HG02840 (cell line): Measurements from ENCODE around the gene SEC14L3.

ENCODE experiments used
- ATAC-seq: cut with Tn5 transposase; IDR thresholded peaks from one replicate; pipeline ENCODE4 v1.9.1; 2021; ENCODE audit warnings: mild to moderate bottlenecking, moderate library complexity, moderate number of reproducible peaks; ENCODE audit not compliant: unreplicated experiment, low FRiP score

SEC14L3 gene

DNA sequence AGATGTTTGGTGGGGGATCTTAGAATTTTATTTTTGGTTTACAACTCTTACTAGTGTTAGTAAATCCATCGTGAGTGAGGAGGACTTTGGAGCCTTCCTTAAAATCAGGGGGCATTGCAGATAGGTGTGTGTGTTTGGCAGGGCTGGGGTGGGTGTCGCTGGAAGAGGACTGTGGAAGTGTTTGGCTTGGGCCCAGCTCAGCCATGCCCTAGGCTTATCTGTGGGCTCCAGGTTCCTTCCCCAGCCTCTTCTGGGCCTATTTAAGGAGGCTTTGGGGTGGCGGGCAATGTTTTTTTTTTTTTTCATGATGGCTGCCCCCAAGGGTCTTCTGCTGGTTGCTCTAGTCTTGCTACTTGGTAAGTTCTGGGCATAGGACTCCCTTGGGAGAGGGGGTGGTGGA, 24.2 kb downstream of the SEC14L3 start:
- no peak for ATAC-seq

DNA sequence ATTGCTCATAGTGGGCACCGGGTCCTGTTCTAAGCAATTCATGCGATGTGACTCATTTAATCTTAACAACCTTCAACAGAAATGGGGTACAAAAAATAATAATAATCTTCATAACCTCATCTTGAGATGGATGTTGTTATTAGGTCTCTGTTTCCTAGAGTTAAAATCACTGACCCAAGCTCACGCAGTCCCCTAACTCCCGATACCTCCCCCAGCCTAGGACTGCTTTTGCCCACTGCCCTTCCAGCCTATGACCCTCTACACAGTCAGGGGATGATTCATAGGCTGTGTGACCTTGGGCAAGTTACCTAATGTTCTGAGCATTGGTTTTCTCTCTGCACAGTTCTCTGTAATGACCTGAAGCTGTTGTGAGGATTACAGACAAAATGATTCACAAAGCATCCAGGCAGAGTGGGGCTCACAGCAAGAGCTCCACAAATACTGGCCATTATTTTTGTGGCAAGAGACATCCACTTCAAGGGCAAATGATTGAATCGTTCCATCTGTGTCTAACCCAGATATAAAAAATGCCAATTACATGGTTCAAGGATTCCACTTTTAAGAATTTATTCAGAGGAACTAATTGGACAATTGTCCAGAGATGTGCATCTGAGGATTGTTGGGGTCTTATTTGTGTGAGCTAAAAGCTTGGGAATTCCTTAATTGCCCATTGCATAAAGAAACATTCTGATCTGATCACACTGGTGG, 26.2 kb downstream of the SEC14L3 start:
- ATAC-seq: no peak

- no peak for ATAC-seq
These were observed 27.0 kb downstream of the SEC14L3 start for GRCh38 chr22:30444632-30445437.

DNA sequence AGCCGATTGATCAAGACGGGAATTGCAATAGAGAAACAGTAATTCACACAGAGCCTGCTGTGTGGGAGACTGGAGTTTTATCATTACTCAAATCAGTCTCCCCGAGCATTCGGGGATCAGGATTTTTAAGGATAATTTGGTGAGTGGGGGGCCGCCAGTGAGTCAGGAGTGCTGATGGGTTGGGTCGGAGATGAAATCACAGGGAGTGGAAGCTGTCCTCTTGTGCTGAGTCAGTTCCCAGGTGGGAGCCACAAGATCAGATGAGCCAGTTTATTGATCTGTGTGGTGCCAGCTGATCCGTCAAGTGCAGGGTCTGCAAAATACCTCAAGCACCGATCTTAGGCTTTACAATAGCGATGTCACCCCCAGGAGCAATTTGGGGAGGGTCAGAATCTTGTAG, 30.7 kb downstream of the SEC14L3 start:
- ATAC-seq: no peak

GRCh38 chr22:30439836-30440235, 32.0 kb downstream of the SEC14L3 start:
- ATAC-seq: no peak

DNA sequence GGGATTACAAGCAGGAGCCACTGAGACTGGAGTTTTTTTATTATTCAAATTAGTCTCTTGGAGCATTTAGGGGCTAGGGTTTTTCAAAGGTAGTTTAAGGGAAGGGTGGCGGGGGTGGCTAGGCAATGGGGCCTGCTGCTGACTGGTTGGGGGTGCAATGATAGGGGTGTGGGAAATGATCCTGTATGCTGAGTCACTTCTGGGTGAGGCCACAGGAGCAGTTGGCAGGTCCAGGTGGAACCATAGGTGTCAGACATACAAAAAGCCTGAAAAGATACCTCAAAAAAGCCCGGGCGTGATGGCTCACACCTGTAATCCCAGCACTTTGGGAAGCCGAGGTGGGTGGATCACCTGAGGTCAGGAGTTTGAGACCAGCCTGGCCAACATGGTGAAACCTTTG, 32.6 kb downstream of the SEC14L3 start:
- no peak for ATAC-seq

- no peak for ATAC-seq
These were observed 33.3 kb downstream of the SEC14L3 start for GRCh38 chr22:30438559-30438958.

- ATAC-seq: no peak
These were observed 35.6 kb downstream of the SEC14L3 start for GRCh38 chr22:30436196-30436595.

DNA sequence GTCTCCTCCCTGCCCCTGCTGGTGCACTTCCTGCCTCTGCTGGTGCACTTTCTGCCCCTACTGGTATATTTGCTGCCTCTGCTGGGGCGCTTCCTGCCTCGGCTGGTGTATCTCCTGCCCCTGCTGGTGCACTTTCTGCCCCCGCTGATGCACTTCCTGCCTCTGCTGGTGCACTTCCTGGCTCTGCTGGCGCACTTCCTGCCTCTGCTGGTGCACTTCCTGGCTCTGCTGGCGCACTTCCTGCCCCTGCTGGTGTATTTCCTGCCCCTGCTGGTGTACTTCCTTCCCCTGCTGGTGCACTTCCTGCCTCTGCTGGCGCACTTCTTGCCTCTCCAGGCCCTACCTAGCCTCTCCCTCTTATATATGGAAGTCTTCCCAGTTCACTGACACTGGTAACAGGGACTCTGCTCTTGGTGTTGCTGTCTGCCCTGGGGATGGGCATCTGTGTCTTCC, 36.1 kb downstream of the SEC14L3 start:
- no peak for ATAC-seq

- no peak for ATAC-seq
These were observed 37.0 kb downstream of the SEC14L3 start for GRCh38 chr22:30434843-30435242.

GRCh38 chr22:30433773-30434172, 38.0 kb downstream of the SEC14L3 start:
- ATAC-seq: no peak

DNA sequence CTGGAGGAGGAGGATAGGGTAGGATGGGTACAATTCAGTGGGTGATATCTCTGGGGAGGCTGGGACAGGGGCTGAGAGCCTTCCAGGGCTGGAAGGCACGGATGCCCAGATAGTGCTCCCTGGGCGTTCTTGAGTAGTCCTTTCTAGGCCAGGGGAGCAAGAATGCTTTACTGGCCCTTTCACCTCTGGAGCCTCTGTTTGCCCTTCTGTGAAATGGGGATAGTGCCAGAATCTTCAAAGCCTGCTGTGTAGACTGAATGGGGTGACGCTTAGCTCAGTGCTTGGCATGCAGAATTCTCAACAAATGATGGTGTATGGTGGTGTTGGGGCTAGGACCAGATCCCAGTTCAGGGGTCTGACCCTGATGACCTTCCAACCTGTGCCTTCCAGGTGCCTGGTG, 38.6 kb downstream of the SEC14L3 start:
- ATAC-seq: no peak

GRCh38 chr22:30432520-30432919, 39.3 kb downstream of the SEC14L3 start:
- ATAC-seq: no peak

- no peak for ATAC-seq
These were observed 39.7 kb downstream of the SEC14L3 start for GRCh38 chr22:30432096-30432495.

GRCh38 chr22:30430933-30431332, 40.9 kb downstream of the SEC14L3 start:
- ATAC-seq: no peak

- ATAC-seq: no peak
These were observed 41.9 kb downstream of the SEC14L3 start for GRCh38 chr22:30429887-30430286.

DNA sequence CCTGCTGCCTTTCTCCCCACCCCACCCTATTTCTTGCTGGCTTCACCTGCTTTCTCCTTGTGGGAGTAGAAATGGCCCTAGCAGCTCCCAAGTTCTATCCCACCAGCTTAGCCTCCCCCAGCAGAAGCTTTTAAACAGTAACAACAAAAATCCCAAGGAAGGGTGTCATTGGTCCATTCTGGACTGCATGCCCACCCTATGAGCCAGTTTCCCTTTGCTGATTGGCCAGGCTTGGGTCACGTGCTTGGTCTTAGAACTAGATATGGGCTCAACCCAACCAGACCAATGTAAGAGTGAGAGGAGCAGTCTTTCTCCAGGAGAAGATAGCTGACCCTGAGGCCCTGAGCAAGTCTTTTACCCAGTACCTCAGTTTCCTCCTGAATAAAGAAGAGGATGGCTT, 43.9 kb downstream of the SEC14L3 start:
- no peak for ATAC-seq

DNA sequence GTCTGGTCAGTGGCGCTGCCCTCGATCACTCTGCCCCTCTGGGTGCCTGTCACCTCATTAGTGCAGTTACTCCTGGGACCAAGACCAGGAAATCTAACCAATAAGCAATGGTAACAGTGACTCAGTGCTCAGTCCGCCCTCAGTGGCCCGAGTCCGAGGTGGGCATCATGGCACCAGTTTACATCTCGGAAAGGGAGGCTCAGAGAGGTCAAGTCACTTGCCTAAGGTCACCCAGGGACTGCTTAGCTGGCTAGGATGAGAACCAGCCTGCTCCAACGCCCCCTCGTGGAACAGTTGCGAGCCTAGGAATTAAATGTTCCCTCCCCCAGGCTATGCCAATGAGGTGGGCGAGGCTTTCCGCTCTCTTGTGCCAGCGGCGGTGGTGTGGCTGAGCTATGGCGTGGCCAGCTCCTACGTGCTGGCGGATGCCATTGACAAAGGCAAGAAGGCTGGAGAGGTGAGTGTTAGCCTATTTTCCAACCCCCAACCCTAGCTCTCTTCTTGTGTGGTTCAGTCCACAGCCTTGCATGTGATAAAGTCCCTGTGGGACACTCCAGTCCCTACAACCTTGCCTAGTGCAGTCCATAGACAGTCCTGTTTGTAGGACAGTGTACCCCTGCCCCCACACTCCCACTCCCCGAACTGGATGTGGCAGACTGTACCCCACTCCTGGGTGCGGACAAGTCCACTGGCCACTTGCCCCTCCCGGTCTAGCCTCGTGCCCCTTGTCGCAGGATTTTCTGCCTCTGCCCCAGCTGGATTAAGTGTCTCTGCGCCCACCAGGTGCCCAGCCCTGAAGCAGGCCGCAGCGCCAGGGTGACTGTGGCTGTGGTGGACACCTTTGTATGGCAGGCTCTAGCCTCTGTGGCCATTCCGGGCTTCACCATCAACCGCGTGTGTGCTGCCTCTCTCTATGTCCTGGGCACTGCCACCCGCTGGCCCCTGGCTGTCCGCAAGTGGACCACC, 45.1 kb downstream of the SEC14L3 start:
- ATAC-seq: no peak

DNA sequence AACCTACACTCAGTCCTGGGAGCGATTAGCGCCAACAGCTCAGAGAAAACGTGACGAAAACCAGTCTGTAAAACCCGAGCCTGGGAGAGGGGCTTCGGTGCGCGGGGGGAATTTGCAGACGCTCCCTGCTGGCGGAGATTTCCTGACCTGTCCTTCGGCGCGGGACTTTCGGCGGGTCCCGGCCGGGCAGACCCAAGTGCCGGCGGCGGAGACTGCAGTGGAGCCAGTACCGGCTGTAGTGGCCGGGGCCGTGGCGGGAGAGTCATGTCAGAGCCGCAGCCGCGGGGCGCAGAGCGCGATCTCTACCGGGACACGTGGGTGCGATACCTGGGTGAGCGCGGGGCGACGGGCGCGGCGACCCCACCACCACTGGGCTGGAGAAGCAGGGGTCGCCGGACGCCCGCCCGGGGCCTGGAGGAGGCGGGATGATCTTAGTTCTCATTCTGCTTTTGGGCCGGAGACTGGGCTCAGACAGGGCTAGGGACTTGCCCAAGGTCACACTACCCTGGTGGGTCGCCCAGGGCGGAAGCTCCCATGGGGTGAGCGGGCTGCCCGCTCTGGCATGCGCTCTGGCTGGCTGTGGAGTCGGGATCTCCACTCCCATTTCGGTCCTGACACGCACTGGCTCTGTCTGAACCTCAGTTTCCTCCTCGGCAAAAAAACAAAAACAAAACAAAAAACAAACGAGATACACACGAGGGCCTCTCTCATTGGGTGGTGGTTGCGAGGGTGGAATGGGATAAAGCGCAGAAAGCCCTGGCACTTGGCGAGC, 46.0 kb downstream of the SEC14L3 start, which contains the start of gene MTFP1:
MTFP1 (plus strand) TSS at position 153 of the 772 bp plus-strand sequence; CDS start at position 265, 112 bp downstream.
- no peak for ATAC-seq

DNA sequence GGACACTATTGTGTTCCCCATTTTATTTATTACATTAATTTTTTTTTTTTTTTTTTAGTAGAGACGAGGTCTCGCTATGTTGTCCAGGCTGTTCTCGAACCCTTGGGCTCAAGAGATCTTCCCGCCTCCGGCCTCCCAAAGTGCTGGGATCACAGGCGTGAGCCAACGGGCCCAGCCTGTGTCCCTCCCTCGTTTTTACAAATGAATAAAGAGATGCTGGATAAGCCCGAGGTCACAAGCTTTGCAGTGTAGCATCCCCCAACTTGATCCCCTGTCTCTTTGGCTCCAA, 46.5 kb downstream of the SEC14L3 start:
- ATAC-seq: no peak
